Fibroblast of the conjunctiva (primary cell): Measurements from ENCODE around the gene MYH6.
"Not testable (repeated sequence)": the region's sequence is repeated elsewhere in the genome, so short reads cannot be mapped to it uniquely, and the experiment has no call there.

Experiments used
- DNase-seq: peaks from one replicate; pipeline ENCODE4 v3.0.0-alpha.2; 2010; ENCODE audit warnings: low read depth

MYH6 gene

DNA sequence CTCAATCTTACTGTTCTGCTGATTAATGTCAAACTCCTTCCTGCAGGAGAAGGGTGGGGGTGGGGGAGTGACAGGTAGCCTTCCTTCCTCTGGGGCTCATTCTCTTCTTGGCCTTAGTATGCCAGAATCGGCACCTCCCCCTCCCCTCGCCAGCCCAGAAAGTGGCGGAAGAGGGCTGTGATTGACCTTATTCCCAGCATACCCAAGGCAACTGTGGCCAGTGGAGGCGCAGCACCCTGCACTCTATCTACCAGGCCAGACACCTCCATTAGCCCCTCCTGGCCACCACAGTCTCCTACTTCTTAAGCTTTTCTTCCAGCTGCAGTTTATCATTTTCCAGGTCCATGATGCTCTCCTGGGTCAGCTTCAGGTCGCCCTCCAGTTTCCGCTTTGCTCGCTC, 15.5 kb downstream of the MYH6 start:
- no peak for DNase-seq

DNA sequence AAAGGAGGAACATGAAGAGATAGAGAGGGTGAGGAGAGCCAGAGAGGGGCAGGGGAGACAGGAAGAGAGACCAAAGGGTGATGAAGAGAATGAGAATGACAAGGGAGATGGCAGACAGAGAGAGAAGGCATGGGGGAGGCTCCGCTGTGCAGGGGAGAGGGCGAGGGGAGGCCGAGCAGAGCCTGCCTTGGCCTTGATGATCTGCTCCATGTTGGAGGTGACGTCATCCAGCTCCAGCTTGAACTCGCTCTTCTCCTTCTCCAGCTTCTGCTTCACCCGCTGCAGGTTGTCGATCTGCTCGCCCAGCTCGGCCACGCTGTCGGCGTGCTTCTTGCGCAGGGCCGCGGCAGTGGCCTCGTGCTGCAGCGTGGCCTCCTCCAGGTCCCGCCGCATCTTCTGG, 18.2 kb downstream of the MYH6 start:
- DNase-seq: not testable (repeated sequence)

DNA sequence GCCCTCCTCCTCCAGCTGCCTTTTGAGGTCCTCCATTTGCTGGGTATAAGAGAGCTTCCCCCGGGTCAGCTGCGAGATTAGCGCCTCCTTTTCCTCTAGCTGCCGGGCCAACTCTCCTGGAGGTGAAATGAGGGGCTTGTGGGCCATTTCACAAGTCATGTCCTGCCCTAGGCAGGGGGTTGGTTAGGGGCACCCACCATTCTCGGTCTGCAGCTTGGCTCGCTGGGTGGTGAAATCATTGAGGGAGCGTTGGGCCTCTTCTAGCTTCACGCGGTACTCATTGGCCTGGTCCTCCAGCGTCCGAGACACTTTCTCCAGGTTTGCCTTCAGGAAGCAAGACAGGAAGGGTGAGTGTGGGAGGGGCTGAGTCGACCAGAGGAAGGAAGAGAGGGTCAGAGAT, 18.7 kb downstream of the MYH6 start:
- no peak for DNase-seq

DNA sequence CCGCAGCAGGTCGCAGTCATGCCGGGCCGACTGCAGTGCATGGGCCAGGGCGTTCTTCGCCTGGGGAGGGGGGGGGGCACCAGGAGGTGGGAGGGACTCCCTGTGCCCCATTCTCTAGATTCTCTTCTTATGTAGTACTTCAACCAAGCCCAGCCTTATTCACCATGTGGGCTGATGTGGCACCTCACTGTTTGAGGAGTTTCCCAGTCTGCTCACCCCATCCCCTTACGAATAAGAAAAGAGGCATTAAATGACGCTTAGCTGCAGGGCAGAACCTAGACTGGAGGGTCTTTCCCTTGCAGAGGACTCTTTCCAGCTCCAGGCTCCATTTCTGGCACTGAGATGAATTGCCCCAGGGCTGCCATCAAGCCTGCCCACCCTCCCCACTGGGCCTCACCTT, 19.1 kb downstream of the MYH6 start:
- no peak for DNase-seq

DNA sequence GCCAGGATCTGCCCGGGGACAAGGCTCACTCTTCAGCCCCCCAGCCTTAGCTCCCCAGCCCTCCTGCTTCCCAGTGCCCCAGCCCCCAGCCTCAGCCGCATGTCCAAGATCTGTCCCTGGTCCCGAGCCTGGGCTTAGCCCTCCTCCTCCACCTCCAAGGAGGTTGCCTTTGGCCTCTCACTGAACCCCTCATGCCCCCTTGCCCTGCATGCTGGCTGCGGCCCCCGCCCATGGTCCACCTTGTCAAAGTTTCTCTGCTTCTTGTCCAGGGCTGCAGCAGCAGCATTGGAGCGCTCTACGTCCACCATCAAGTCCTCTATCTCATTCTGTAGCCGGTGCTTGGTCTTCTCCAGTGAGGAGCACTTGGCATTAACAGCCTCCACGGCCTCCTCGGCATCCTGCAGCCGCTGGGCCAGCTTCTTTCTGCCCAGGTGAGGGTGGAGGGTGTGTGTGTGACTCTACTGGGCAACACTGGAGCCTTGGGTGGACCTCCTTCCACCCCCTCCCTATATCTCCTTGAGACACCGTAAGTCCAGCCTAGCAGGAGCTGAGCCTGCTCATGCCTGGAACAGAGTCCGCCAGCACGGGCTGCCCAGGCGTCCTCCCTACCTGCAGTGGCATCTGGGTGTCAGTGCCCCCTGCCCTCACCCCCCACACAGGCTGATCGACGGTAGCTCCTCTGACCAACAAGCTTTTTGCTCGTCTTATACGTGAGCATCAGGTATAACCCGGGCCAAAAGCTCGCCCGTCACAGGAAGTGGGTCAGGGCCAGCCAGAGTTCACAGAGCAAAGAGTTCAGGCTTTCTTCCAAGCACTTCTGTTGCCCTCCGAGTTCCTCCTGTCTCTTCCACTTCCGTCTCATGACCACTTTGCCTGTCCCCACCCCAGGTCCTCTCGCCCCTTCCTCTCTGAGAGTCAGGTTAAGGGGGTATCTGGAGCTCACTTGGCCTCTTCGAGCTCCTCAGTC, 19.9 kb downstream of the MYH6 start:
- no peak for DNase-seq

DNA sequence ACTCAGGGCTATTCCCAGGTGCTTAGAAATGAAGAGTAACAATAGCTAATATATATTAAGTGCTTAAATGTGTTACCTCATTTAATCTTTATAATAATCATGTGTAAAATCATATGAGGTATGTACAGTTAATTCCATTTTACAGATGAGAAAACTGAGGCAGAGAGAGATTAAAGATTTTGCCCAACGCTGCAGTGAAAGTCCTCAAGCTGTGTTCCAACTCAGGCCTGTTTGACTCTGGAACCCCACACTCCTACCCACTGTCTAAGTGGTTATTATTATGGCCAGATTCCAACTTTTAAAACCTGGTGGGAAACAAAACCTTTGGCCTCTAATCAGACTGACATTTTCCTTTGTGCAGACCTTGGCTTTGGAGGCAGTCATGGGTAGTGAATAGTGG, 21.1 kb downstream of the MYH6 start:
- no peak for DNase-seq

DNA sequence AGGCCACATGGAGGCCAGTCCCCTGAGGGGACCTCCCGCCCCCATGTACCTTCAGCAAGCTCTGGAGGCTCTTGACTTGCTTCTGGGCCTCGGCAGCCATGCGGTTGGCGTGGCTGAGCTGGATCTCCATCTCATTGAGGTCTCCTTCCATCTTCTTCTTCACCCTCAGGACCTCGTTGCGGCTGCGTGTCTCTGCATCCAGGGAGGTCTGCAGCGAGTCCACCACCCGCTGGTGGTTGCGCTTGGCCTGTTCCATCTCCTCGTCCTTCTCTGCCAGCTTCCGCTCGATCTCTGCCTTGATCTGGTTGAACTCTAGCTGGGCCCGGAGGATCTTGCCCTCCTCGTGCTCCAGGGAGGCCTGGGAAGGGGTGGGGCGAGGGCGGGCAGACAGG, 21.8 kb downstream of the MYH6 start:
- DNase-seq: not testable (repeated sequence)

DNA sequence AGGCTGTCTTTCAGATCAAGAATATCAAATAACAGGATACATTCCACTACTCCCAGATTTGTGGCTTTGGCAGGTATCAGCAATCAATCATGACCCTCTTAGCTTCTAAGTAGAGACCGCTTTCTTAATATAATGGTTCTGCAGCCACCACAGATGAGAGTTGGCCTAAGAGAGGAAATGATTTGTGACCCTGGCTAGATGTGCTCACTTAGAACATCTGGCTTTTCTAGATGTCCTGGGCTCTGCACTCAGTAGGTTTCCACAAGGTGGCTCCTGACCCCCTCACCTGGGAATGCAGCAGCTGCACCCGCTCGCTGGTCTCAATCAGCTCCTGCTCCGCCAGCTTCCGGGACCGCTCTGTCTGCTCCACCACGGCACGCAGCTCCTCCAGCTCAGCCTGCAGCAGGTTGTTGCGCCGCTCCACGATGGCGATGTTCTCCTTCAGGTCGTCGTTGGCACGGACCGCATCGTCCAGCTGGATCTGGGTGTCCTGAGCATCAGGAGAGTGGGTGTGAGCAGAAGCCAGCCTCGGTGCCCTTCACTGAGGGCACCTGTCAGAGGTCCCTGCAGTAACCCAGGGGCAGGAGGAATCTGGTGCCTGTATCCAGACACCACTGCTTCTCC, 22.3 kb downstream of the MYH6 start:
- DNase-seq: no peak

DNA sequence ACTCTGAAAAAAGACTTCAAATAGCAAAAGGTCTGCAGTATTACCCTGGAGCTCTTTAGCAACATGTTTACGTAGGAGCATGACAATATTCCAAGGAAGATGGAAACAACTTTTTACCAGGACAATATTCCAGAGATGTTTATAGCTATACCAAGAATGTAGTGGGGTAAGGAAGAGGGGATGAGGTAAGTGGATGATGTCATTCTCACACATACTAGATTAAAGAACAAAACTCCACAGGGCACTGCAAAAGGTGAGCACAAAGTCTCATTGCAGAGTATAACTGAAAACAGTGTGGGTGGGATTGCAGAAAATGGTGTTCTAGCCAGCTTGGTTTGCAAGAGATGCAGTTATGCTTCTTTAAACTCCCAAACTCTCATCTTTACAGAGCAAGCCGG, 22.8 kb downstream of the MYH6 start:
- DNase-seq: no peak

DNA sequence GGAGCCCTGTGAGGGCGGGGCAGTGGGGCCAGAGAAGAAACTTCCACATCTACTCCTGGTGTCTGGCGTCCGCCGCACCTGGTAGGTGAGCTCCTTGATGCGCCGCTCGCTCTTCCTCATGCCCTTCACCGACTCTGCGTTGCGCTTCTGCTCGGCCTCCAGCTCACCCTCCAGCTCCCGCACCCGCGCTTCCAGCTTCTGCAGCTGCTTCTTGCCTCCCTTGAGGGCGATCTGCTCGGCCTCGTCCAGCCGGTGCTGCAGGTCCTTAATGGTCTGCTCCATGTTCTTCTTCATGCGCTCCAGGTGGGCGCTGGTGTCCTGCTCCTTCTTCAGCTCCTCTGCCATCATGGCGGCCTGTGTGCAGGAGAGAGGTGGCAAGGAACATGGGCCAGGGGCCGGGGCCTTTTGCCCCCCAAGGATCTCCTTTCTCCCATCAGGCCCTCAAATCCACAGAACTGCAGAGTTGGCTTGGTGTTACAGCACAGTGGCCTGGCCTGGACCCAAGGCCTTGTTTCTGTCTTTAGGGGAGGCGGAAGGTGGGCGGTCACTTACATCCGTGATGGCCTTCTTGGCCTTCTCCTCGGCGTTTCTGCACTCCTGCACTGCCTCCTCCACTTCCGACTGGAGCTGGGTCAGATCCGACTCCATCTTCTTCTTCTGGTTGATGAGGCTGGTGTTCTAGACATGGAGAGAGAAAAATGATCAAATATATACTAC, 23.6 kb downstream of the MYH6 start:
- DNase-seq: no peak

DNA sequence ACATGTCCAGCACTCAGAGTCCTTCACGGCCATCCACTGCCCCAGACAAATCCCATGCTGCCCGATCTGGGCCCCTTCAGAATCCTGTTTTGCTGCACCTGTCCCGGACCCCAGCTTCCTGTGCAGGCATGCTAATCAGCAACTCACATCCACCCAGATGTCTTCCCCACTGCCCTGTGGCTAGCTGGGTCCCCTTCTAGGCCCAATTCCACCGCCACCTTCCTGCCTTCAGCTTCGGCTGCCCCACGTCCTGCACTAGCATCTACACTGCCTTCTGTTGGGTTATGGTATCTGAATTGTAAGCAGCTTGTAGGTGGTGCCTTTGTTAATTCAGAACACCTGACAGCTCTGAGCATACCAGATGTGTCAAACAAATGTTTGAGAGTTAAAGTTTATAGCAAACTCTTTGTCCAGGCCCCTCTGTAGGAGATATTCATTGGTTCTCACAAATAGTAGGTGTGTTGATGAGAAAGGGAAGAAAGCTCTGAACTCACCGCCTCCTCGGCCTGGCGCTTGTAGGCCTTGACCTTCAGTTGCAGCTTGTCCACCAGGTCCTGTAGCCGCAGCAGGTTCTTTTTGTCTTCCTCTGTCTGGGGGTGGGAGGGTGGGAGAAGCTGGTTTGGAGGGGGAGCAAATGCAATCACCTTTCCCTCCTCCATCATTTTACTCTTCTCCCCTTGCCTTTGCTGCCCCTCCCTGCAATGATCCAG, 25.2 kb downstream of the MYH6 start:
- DNase-seq: no peak

DNA sequence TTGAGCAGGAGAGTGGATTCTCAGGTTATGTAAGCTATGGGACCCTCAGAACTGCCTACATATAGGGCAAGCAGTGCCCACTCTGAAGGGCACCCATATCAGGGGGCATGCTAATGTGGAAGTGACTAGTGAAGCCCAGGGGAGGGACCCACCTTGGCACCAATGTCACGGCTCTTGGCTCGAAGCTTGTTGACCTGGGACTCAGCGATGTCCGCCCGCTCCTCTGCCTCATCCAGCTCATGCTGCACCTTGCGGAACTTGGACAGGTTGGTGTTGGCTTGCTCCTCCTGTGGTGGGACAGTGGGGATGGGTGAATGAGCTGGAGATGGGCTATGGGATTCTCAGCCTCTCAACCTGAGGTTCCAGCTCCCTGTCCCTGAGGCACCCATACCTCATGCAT, 25.8 kb downstream of the MYH6 start:
- no peak for DNase-seq

DNA sequence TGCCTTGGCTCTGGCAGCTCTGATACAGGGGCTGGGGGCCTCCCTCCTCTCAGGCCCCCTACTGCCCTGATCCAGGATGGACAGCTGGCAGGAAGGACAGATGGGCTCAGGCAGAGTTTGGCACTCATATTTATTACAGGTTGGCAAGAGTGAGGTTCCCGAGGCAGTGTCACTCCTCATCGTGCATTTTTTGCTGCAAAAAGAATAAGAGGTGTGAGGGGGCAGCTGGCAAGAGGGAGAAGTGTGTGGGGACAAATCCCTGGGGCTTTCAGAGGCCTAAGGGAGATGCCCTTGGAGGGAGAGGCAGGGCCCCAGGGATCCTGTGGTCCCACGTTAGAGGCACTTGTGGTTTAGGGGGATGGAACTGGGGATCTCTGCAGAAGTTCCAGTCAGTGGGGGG, 26.2 kb downstream of the MYH6 start:
- DNase-seq: no peak

DNA sequence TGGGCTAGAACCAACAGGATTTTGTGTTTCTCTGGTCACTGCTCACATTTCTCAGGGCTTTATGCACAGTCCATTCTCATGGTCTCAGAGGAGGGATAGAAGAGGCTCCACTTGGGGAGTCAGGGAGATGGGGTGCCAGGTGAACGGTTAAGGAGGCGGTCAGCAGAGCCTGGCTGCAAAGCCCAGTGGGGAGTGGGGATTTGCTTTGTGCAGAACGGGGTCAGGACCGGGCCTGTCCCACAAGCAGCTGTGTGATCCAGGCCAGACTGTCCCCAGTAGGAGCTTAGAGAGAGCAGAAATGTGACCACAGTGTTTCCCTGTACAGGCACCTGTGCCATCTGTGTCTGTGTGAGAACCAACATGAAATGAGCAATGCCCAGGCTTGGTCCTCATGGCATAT, 27.1 kb downstream of the MYH6 start:
- DNase-seq: no peak

DNA sequence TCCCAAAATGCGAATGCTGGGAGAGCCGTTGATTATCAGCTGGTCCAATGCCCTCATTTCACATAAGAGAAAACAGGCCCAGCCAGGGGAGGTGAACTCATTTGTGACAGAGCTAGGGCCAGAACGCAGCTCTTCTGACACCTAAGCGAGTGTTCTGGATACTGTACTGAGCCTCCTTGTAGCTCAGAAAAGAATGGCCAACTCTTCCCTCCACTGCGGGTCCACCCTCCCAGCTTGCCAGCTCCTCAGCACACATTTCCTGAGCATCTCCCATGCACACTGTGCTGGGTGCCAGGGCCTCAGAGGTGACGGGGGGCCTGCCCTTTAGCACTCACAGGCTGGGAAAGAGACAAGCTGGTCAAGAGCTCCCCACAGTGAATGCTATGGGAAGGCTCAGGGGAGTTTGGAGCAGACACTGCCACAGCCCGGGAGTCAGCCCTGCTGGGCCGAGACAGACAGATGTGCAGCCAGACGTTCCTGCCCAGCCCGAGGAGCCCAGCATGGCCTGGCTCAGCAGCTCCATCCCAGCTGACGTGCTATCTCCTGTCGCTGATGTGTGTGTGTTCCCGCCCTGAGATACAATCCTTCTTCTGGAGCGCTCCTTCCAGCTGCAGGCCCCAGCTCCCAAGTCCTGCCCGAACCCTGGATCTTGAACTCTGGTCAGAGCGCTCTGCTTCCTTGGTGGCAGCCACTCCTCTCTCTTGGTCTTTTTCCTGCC, 27.7 kb downstream of the MYH6 start:
- DNase-seq: no peak

DNA sequence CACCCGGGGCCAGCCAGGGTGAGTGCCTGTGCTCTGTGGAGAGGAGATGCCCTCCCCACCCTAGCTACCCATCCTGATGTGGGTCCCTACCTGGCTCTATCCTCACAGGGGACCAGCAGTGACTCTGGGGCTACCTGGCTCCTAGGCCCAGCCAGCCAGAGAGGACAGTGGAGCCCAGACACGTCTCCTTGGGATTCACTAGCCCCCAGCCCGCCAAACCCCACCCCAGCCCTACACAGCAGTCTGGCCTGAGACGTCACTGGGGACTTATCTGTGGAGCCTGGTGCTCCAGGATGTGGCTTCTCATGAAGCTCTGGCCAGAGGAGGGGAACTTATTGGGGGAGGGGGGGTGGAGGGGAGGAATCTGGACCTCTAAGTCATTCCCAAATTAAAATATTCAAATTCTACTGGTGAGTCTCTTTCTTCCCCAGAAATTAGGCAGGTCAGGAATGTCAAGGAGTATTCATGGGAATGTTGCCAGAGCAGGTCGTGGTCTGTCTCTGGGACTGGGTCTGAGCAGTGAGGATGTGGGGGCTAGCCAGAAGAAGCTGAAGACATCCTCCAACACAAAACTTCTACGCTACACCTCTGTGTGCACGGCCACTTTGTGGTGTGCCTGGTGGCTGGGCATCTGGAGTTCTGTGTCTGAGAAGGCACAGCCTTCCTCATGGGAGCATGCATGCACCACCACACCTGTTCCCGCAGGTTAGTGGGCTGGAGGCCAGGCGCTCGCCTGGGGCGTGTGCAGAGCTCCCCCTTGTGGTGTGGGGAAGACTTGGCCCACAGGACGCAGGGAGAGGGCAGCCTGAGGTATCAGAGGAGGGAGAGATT, 28.5 kb downstream of the MYH6 start:
- DNase-seq: no peak

DNA sequence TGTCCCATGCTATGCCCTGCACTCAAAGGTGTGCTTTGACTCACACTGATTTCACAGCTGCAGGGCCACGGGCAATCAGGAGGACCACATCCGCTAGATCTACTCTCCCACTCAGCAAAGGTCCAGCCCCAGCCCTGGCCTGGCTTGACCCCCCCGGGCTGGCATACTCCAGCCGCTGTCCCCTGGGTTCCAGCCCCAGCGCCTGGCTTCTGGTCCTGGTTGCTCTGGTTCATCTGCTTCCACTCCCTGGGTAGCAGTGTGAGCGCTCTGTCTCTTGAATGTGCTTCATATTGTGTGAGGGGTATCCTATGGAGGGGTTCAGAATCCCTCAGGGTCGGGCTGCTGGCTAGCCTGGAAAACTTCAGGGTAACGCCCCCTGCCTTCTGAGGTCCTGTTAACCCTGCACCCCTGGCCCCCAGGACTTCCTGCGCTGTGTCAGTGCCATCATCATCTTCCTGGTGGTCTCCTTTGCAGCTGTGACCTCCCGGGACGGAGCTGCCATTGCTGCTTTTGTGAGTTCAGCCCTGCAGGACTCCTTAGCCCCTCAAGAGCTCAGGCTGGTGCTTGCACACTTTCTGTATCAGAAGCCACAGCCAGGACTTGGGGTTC, 29.4 kb downstream of the MYH6 start:
- DNase-seq: no peak

DNA sequence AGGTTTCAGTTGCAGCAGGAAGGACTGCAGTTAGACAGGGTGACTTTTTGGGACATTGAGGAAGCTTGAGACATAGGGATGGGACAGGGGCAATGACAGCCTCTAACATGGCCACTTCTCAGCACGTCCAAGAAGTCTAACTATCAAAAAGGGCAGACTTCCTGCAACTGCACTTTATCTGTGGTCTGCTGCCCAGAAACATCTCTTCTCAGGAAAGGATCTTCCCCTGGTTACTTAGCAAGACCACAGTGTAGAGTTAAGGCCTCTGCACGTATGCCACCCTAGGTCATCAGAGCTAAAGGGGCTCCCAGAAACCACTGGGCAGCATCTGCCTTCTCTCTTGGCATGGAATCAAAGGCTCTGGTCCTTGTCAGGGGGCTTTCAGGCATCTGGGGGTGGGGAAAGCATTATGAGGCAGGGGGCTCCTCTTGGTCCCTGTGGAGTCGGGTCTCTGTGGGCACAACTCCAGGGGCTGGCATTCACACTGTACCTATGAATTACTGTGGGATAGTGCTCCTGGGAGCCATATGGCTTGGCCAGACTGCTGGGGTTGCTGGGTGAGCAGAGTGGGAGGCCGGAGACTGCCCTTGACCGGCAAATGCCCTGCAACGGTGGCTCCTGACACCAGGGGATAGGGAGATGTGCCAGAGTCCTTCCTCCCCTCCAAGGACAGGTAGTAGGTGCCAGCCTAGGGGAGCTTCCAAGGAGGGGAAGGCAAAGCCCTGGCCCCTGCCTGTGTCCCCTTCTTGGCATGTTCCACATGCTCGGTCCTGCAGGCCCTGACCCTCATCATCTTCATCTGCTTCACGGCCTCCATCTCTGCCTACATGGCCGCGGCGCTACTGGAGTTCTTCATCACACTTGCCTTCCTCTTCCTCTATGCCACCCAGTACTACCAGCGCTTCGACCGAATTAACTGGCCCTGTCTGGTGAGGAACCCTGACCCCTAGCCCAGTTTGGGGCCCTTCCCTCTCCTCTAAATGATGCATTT, 30.2 kb downstream of the MYH6 start:
- no peak for DNase-seq

DNA sequence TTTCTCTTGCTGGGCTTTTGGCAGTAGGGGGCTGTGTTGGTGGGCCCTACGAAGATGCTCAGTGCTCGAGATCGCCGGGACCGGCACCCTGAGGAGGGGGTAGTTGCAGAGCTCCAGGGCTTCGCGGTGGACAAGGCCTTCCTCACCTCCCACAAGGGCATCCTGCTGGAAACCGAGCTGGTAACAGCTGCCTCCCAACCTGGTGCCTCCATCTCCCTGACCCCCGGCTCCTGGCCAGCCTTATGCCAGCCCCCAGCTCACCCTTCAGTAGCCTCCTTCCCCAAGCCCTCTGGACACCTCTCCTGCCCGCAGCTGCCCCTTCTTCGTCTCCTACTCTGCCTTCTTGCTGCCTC, 30.9 kb downstream of the MYH6 start:
- DNase-seq: no peak
